ENCODE data around the gene H6PD.

H6PD gene

GRCh38 chr1:9233942-9234222 lies 692 bp upstream of the H6PD start:
- H3K9me3 Mint-ChIP-seq = no peaks in the 10 kb centered on the region
- TF ChIP-seq, protein P1, sequence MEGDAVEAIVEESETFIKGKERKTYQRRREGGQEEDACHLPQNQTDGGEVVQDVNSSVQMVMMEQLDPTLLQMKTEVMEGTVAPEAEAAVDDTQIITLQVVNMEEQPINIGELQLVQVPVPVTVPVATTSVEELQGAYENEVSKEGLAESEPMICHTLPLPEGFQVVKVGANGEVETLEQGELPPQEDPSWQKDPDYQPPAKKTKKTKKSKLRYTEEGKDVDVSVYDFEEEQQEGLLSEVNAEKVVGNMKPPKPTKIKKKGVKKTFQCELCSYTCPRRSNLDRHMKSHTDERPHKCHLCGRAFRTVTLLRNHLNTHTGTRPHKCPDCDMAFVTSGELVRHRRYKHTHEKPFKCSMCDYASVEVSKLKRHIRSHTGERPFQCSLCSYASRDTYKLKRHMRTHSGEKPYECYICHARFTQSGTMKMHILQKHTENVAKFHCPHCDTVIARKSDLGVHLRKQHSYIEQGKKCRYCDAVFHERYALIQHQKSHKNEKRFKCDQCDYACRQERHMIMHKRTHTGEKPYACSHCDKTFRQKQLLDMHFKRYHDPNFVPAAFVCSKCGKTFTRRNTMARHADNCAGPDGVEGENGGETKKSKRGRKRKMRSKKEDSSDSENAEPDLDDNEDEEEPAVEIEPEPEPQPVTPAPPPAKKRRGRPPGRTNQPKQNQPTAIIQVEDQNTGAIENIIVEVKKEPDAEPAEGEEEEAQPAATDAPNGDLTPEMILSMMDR (IDR thresholded peaks at IDR 0.05; ENCODE audit: unreplicated experiment in 3 of 3) = no peak
- peaks cover 3% of the 10 kb centered on the region for H3K27me3 Mint-ChIP-seq (ENCODE audit: low read depth)
- H3K36me3 Mint-ChIP-seq (ENCODE audit: low read depth) = peaks cover 19% of the 10 kb centered on the region
- H3K4me3 Mint-ChIP-seq = peak overlapping the region; percentile 88 to 90 (median 90)
- peak overlapping the region; percentile 78 to 95 (median 87) for H3K27ac Mint-ChIP-seq
- peaks cover 21% of the 10 kb centered on the region for H3K4me1 Mint-ChIP-seq

- Mint-ChIP-seq H3K9me3 (no peaks in the 10 kb centered on the region), H3K36me3 (ENCODE audit: low read depth) (peaks cover 19% of the 10 kb centered on the region), H3K27ac (peak overlapping the region; percentile 86 to 98 (median 98)), H3K4me1 (peaks cover 32% of the 10 kb centered on the region), H3K4me3 (peak overlapping the region; percentile 88 to 95 (median 95)), H3K27me3 (ENCODE audit: low read depth) (peaks cover 6% of the 10 kb centered on the region)
- TF ChIP-seq, protein P1 (IDR thresholded peaks at IDR 0.05; ENCODE audit: unreplicated experiment in 3 of 3) = no peak
Observed at GRCh38 chr1:9235096-9235459, 504 bp downstream of the H6PD start.

GRCh38 chr1:9235560-9235959 lies 986 bp downstream of the H6PD start:
- Mint-ChIP-seq H3K36me3 (ENCODE audit: low read depth) (peaks cover 22% of the 10 kb centered on the region), H3K9me3 (no peaks in the 10 kb centered on the region), H3K27ac (peak overlapping the region; percentile 86 to 98 (median 98)), H3K4me3 (peak overlapping the region; percentile 88 to 95 (median 95)), H3K4me1 (peaks cover 36% of the 10 kb centered on the region), H3K27me3 (ENCODE audit: low read depth) (peaks cover 10% of the 10 kb centered on the region)
- TF ChIP-seq, protein P1 (IDR thresholded peaks at IDR 0.05; ENCODE audit: unreplicated experiment in 3 of 3) = no peak

- H3K27me3 Mint-ChIP-seq (ENCODE audit: low read depth) = peaks cover 7% of the 10 kb centered on the region
- H3K4me3 Mint-ChIP-seq = peak overlapping the region; percentile 1 to 65 (median 11)
- peaks cover 29% of the 10 kb centered on the region for H3K36me3 Mint-ChIP-seq (ENCODE audit: low read depth)
- no peaks in the 10 kb centered on the region for H3K9me3 Mint-ChIP-seq
- TF ChIP-seq, protein P1 (IDR thresholded peaks at IDR 0.05; ENCODE audit: unreplicated experiment in 3 of 3) = no peak
- H3K27ac Mint-ChIP-seq = peak overlapping the region; percentile 14 to 44 (median 15)
- H3K4me1 Mint-ChIP-seq = peaks cover 52% of the 10 kb centered on the region
Observed at GRCh38 chr1:9238134-9238533, 3.6 kb downstream of the H6PD start.

DNA sequence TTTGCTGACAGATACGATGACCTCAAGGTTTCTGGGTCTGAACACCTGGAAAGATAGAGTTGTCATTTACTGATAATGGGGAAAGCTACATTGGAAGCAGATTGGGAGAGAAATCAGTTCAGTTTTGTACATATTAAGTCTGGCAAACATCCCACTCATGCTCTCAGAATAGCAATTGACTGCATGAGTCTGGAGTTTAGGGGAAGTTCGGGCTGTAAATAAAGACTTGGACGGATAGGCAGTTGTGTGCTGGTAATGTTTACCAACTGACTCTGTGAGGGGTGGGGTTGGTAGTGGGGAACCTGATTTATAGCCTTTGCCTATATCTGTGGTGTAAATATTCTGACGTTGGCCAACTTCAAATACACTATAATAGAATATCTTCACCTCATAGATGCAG lies 4.0 kb downstream of the H6PD start:
- Mint-ChIP-seq H3K27ac (peak overlapping the region; percentile 14 to 44 (median 15)), H3K4me1 (peaks cover 52% of the 10 kb centered on the region), H3K27me3 (ENCODE audit: low read depth) (peaks cover 7% of the 10 kb centered on the region), H3K9me3 (no peaks in the 10 kb centered on the region), H3K4me3 (peak overlapping the region; percentile 1 to 11 (median 7)), H3K36me3 (ENCODE audit: low read depth) (peaks cover 29% of the 10 kb centered on the region)
- TF ChIP-seq, protein P1 (IDR thresholded peaks at IDR 0.05; ENCODE audit: unreplicated experiment in 3 of 3) = no peak

DNA sequence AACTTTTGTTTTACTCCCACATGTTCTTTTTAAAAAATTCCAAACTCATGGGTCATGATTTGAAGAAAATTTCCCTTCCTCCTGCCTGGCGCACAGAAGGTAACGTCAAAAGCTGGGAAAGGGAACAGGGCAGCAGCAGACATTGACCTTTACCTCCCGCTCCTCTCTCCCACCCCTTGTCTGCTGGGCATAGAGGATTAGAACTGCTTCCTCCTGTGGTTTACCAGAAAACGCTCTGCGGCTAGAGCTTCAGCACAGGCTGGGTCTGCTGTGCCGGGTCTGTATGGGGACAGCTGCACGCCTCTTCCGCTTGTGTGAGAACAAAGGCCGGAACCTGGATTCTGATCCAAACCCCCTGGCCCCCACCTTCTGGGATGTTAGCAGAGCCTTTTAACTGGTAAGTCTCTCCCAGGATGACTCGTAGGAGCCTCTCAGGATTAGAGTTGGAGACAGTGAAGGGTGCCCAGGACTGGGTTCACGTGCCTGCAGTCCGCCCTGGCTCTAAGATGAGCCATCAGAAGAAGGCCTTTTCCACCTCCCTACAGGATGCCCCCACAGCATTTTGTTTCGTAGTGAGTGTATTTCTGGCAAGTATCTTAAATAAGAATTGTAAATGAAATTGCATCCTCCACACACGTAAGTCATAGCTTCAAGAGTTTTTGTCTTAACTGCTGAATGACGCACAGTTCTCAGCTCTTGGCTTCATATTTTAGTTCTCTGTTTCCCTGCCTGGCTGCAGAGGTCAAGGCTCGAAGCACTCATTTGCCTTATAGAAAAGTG lies 5.2 kb downstream of the H6PD start:
- H3K9me3 Mint-ChIP-seq = no peaks in the 10 kb centered on the region
- peaks cover 52% of the 10 kb centered on the region for H3K4me1 Mint-ChIP-seq
- peaks cover 29% of the 10 kb centered on the region for H3K36me3 Mint-ChIP-seq (ENCODE audit: low read depth)
- H3K27ac Mint-ChIP-seq = peak overlapping the region; percentile 12 to 69 (median 48)
- peak overlapping the region in 2 of 3 experiments; percentile 9 to 25 for H3K4me3 Mint-ChIP-seq
- peaks cover 7% of the 10 kb centered on the region for H3K27me3 Mint-ChIP-seq (ENCODE audit: low read depth)
- TF ChIP-seq, protein P1 (IDR thresholded peaks at IDR 0.05; ENCODE audit: unreplicated experiment in 3 of 3) = no peak

Measured in nephron (organoid).